Activated T-cell treated with anti-CD3 and anti-CD28 coated beads for 1 hour (primary cell): ENCODE results near the gene CDH22.
A peak's percentile ranks its signal among the peaks of the same experiment; 100 is the strongest.

ENCODE experiments used
- DNase-seq: peaks from one replicate; pipeline ENCODE4 v3.0.0-alpha.2; 2020; ENCODE audit warnings: low read depth

CDH22 gene

DNA sequence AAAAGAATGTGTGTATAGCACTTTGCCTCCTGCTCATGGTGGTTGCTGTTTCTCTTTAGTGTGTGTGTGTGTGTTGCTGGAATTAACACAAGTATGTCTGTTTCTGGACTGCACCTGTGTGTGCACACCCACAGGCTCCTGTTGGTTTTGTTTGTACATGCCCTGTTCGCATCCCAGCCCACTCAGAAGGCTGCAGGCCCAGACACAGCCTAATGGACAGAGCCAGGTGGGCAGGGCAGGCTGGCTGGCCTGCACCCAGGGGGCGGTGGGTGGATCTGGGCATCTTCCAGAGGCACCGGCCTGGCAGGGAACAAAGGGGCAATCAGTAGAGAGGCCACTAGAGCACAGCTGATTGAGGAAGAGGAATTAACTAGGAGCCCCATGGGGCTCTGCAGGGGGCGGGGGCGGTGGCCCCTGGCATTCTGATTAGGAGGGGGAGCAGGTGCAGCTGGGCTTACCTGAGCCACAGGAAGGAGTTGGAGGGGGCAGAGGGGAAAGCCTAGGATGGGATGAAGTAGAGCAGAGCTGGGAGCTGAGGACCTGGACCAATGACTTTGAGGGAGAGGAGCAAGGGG, 168.3 kb downstream of the CDH22 start:
- no peak for DNase-seq

DNA sequence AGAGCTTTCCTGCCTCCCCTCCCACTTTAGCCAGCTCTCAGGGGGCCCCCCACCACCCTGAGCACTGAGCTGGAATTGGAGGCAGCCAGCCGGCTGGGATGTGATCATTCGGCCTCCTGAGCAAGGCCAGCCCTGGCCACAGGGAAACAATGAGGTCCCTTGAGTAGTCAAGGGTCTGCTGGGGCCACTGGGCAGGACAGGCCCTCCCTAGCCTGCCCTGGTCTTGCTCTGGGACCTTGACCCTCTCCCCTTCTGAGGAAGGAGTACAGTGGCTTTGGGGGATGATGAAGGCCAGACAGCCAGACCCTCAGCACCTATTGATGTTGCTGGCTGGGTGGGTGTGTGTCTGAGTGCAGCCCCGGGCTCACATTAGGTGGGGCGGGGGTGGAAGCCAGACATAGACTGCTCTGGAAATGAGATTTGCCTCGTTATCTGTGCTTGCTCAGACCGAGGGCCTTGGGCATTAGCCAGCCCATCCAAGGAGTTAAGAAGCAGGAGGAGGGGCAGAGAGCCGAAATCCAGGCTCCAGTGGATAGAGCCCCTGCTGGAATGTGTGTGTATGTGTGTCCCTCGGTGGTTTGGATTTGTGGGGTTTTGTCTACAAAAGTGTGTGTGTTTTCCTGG, 168.9 kb downstream of the CDH22 start:
- no peak for DNase-seq

DNA sequence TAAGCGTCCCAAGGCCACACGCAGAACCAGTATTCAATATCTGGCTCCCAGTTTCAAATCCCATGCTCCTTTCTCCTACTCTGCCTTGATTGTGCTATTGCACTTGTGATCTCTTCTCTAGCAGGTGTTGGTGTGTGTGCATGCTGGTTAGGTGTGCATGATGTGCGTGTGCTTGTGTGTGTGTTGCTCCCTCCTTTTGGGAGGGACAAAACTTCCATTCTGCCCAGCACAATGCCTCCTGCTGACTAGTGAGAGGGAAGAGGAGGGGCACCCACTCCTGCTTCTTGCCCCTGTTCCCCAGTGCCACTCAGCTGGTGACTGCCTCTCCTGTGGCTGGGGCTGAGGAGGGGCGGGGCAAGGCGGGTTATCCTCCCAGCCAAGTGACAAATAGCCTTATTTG, 170.5 kb downstream of the CDH22 start:
- no peak for DNase-seq

DNA sequence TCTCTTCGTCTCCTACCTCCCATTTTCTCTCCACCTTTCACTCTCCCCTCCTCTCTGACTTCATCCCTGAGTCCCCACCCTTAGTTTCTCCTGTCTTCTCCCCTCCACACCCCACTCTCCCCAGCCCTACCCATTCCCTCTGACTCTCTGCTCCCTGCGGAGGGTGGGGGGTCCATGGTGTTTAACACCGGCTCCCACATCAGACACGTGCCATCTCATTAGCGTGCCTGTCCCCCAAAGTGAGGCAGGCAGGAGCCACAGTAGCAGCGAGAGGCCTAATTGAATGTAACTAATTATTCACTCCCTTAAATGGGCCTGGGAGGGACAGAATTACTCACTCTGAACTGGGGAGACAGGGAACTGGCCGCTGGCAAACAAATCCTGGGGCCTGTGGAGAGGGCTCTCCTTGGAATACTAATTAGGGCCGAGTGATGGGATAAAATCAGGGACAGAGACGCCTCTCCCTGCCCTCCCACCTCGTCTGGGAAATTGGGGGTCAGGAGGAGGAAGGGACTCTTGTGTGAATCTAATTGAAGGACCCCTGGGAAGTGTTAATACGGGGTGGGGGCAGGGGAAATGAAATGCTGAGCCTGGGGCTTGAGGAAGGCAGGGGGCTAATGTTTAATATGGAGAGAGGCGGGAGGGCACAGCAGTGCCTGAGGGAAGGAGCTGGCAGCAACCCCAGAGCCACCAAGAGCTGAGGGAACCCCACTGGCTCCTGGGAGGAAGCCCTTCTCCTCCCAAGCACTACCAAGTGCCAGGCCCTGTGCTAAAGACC, 172.3 kb downstream of the CDH22 start:
- DNase-seq, result no peak

DNA sequence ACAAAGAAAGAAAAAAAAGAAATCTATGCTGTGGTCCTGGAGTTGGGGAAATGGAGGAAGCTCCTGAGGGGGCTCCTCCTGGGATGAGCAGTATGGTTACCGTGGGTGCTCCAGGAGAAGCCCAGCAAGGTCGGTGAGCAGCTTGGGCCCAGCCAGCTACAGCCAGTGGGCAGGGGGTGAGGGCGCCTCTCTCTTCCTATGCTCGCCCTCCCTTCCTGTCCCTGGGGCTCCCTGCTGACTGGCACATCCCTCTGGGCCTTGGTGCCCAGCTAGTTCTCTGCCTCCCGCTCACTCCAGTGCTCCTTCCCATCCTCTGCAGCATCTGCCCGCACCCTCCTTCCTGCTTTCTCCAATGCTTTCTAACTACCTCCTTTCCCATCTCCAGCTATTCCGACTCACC, 173.6 kb downstream of the CDH22 start:
- DNase-seq, result no peak

DNA sequence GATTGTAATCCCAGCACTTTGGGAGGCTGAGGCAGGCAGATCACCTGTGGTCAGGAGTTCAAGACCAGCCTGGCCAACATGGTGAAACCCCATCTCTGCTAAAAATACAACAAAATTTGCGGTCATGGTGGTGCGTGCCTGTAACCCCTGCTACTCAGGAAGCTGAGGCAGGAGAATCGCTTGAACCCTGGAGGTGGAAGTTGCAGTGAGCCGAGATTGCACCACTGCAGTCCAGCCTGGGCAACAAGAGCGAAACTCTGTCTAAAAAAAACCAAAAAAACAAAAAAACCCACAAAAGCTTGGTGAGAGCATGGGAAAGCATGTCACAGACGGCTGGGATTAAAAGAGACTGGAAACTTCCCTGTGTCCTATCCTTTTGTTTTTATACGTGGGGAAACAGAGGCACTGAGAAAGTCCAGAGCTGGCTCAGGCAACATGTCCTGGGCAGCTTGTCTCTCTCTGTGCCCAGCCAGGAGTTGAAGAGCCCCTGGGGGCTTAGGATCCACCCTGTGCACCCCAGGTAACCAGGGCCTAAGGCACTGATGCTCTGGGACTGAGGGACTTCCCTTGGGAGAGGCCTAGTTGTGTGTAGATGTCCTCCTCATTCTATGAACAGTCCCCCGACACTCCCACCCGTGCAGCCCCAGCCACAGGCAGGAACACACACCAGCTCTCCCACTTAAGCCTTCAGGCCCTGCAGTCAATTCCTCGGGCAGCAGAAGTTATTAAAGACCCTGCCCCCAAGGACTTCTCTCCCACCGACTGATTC, 174.2 kb downstream of the CDH22 start:
- DNase-seq, result no peak

DNA sequence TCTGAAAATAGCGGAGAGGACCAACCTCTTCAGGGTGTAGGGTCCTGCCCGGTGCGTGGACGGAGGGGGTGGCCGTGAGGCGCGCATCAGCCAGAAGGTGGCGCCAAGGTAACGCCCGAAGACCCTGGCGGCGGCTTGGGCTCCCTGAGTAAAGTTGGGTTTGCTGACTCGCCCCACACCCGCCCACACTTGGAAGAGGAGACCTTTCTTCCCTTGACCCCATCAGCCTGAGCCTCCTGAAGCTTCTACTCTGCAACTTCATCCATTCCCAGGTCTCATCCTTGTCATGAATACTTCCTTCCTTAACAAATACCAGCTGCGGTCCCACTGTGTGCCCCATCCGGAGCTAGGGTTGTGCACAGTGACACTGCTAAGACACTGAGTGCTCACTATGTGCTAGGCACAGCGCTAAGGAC, 175.6 kb downstream of the CDH22 start:
- DNase-seq, result peak; percentile 48

DNA sequence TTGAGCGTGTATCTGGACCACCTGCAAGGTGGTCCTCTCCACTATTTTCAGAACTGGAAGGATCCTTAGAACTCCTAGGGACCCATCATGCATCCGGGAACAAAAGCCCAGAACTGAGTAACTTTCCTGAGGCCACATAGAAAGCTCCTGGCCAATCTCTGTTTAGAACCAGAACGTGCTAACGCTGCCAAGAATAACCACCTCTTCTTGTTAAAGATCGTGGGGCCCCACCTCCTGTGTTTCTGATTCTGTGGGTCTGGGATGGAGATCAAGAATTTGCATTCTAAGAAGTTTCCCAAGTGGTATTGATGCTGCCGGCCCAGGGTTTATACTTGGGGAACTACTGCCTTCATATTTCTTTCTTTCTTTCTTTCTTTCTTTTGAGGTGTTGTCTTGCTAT, 176.9 kb downstream of the CDH22 start:
- no peak for DNase-seq

DNA sequence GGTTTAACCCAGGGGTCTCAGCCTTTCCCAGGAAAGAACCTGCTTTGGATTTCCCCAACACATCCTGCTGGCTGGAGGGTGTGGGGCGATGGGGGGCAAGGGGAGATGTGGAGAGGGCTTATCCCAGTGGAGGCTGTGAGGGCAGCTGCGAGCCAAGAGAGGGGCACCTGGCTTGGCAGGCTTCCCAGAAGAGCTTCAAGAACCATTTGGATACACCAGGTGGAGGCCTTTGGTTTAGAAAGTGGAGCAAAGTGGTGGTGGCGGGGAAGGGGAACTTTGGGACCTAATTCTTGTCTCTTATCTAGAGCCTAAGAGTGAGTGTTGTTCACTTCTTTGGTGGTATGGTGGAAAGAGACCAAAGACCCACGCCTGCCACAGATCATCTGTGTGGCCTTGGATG, 177.8 kb downstream of the CDH22 start:
- no peak for DNase-seq

DNA sequence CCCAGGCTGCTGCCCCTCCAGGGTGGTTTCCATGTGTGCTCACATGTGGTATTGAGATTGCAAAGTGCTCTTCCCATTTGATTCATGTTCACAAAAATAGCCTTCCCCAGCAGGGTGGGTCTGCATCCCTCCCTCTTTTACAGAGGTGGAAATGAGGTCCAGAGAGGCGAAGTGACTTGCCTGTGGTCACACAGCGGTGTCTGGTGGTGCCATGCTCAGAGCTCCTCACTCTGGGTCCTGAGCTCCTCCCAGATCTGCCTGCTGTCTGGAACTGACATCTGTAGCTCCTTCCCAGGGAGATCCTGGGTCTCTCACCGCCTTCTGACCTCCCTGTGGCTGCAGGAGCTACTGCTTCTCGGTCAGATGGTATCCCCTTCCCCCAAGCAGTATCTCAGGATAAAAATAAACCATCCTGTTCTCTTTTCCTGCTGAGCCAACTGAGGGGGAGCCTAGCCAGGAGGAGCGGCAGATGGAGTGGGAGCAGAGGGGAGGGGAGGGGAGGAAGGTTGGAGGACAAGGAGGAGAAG, 178.3 kb downstream of the CDH22 start:
- DNase-seq, result no peak

DNA sequence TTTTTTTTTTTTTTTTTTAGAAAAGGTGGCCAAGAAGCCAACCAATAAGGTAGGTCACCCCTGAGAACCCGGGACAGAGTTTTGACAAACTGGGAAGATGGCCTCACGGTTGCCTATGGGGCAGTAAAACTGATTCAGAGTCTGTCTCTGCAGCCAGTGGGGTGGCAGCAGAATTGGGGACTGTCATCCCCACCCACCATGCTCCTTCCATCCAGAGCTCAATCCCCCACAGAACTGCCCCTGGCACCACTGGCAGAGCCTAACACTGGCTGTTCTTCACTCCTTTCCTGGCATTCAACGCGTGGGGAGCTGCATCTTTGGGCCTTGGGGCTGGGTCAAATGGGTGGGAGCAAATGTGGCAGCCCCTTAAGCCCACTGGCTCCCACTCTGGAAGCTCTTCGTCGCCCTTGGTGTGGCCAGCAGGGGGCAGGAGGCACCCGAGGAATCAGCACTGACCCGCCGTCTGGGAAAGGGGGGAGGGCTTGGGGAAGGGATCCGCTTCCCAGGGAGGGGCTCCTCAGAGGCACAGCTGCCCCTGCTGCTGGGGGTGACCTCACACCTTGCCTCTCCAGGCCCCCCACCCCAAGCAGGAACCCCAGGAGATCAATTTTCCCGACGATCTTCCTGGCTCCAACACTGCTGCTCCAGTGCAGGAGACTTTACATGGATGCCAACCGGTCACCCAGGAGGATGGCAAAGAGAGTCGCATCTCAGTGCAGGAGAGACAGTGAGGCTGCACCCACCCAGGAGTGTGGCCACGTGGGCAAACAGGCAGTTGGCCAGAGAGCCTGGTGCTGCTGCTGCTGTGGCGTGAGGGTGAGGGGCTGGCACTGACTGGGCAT, 179.8 kb downstream of the CDH22 start:
- no peak for DNase-seq

DNA sequence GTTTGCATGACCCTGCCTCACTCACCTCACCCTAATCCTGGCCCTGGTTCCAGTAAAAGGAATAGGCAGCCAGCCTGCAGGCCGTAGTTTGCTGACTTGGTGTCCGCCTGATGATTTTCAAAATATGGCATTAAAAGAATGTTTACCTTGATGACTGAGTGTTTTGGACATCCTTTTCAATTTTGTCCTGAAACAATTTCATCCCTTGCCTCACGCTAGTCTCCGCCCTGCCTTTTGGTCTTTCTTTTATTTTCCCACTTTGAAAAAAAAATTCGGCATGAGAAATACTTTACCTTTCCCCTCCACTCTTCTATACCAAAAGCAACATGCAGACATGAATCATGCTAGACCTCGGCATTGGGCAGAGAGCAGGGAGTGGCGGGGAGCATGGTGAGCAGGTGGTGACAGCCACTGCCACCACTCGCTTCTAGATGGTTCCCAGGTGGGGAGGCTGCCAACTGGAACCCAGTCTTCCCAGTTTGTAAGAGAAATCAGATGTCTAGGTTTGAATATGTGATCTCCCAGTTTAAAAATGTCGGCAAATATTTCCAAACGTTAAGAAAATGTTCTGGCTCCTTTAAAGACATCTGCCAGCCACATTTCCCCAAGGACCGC, 180.8 kb downstream of the CDH22 start:
- no peak for DNase-seq

DNA sequence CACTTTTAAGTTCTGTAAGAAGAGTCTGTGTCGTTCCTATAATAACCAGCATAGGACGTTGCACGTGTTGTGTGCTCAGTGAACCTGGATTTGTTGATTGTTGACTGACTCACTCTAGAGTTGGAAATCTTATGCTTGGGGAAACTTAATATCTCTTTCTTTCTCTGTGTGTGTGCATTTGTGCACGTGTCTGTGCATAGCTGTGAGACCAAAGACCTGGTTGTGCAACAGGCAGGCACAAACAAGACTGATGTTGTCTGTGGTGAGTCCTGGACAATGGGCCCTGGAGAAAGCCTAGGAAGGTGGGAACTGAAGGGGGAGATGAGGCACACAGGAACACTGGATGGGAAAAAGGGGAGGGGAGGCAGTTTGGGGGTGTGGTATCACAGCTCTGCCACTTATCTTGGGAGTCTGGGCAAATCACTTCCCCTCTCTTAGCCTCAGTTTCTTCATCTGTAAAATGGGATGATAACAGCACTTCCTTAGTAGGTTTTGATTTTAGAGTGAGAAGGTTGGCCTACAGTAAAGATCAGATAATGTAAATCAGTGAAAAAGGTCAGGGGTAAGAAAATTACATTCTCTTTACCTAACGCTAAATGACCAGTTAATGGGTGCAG, 181.8 kb downstream of the CDH22 start:
- no peak for DNase-seq
